NCI-H82 treated with DMSO at 0.1 percent for 48 hours (cell line): Measurements from ENCODE around the gene MYCN.
"Not testable (repeated sequence)": the region's sequence is repeated elsewhere in the genome, so short reads cannot be mapped to it uniquely, and the experiment has no call there.

Experiments
- DNase-seq: peaks from one replicate; lab custom pipeline; 2025; ENCODE audit not compliant: unreplicated experiment; lab: John Stamatoyannopoulos, UW

MYCN gene

DNA sequence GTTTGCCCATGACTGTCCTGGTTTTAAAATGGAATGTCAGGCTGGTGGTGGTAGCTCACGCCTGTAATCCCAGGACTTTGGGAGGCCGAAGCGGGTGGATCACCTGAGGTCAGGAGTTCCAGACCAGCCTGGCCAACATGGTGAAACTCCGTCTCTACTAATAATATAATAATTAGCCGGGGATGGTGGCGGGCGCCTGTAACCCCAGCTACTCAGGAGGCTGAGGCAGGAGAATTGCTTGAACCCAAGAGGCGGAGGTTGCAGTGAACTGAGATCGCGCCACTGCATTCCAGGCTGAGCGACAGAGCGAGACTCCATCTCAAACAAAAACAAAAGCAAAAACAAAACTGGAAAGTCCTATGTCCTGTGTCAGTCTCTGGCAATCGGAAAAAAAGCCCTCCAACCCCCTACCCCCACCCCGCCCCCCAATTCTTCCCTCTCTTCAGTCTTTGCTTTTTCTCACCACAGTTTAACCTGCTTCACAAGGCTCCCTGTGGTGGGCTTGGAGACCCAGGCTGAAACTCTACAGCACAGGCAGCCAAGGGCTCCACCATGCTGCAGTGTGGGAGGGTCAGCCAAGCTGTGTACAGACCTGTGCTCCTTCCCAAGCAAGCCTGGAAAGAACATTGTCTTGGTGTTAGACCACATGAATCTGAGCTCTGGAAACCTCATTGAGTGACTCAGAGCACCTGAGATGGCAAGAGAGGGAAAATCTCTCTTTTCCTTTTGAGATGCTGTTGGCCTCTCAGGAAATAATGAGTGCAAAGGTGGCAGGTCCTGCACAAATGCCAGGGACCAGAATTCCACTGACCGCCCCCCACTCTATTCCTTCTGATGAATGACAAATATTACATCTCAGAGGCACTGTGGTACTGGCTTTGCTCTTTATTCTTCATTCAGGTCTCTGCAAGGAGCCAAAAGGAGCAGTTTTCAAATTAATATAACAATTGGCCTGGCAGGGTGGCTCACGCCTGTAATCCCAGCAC lies 16.7 kb downstream of the MYCN start:
- DNase-seq = no peak

GRCh38 chr2:15957881-15958713 lies 17.7 kb downstream of the MYCN start:
- no peak for DNase-seq

- no peak for DNase-seq
Observed at GRCh38 chr2:15959331-15960153, 19.2 kb downstream of the MYCN start.

DNA sequence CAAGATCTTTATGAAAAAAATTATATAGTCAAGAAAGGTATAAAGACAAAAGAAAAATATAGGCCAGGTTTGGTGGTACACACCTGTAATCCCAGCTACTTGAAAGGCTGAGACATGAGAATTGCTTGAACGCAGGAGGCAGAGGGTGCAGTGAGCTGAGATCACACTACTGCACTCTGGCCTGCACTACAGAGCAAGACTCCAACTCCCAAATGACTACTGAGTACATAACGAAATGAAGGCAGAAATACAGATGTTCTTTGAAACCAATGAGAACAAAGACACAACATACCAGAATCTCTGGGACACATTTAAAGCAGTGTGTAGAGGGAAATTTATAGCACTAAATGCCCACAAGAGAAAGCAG lies 19.8 kb downstream of the MYCN start:
- not testable (repeated sequence) for DNase-seq

DNA sequence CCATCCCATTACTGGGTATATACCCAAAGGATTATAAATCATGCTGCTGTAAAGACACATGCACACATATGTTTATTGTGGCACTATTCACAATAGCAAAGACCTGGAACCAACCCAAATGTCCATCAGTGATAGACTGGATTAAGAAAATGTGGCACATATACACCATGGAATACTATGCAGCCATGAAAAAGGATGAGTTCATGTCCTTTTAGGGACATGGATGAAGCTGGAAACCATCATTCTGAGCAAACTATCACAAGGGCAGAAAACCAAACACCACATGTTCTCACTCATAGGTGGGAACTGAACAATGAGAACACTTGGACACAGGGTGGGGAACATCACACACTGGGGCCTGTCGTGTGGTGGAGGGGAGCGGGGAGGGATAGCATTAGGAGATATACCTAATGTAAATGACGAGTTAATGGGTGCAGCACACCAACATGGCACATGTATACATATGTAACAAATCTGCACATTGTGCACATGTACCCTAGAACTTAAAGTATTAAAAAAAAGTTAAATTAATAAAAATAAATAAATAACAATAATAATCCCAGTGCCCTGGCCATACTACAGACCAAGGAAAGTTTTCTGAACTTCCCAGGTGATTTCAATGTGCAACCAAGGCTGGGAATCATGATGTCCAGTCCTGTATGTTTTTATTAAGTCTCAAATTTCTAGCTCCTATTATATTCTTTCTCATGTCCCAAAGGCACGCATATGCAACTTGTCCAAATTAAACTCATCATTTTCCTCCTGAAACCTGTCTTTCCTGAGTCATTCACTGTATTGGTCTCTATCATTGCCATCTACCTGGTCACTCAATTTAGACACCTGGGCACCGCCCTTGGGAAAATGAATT lies 23.0 kb downstream of the MYCN start:
- not testable (repeated sequence) for DNase-seq

- no peak for DNase-seq
Observed at GRCh38 chr2:15963977-15964670, 23.8 kb downstream of the MYCN start.

GRCh38 chr2:15964936-15965563 lies 24.7 kb downstream of the MYCN start:
- peak; percentile 29 for DNase-seq

GRCh38 chr2:15965564-15966019 lies 25.2 kb downstream of the MYCN start:
- DNase-seq = no peak

- DNase-seq = no peak
Observed at GRCh38 chr2:15967415-15968279, 27.3 kb downstream of the MYCN start.

DNA sequence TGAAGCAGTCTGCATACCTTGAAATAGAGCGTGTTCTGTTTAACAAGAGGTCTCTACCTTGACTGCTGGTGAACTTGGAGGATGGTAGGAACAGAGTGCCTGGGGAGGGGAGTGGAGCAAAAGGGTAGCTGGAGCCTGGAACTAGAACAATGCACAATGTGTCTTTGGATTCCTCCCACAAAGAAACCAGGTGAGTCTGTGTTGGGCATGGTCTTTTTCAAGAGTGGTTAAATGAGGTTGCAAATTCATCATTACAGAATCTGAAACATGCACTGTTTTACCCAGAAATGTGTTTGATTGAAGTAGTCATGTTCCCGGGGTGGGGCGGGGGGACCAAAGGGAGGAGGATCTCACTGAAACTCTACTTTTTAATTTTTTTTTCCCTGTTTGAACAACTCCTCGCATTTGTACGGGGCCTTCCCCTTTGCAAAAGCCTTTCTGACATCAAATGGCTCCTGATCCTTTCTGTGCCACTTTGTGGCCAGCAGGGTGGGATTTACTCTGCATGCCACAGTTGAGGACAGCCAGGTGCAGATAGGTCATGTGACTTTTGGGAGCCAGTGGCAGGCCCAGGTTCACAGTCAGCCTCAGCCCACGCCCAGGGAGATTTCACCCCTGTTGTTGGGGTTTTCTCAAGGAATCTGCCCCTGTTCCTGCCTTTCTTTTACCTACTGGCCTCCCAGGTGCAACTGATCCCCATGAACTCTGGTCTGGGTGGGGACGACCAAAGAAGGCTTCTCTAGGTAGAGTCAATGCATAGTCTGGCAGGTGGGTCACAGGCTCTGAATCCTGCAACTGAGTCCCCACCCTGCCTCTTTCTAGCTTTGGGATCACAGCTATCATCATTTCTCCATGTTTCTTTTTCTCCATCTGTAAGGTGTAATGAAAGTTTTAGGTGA lies 28.2 kb downstream of the MYCN start:
- DNase-seq = no peak

- DNase-seq = no peak
Observed at GRCh38 chr2:15969214-15969613, 28.9 kb downstream of the MYCN start.

GRCh38 chr2:15970701-15971100 lies 30.4 kb downstream of the MYCN start:
- DNase-seq = no peak

- DNase-seq = no peak
Observed at GRCh38 chr2:15971351-15971750, 31.0 kb downstream of the MYCN start.

DNA sequence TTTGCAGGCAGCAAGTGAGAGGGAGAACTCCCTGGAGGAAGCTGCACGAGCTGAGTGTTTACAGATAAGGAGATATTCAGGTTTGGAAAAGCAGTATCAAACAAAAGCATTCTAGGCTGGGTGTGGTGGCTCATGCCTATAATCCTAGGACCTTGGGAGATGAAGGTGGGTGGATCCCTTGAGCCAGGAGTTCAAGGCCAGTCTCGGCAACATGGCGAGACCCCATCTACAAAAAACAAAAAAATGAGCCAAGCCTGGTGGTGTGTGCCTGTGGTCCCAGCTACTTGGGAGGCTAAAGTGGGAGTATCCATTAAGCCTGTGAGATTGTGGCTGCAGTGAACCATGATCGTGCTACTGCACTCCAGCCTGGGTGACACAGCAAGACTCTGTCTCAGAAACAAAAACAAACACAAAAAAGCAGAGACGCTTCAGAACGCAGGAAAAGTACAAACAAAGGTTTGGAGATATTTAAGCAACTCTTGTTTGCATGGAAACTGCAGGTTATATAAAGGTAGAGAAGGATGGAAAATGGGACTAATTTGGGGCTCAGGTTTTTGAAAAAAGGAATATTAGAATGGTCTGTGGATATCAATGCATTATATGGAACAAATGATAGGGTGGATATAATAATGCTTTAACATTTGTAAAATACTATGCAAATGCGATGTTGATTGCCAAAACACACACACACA lies 31.6 kb downstream of the MYCN start:
- DNase-seq = no peak

- no peak for DNase-seq
Observed at GRCh38 chr2:15973481-15974401, 33.4 kb downstream of the MYCN start.
